GM18511 (cell line): Measurements from ENCODE around the gene VN1R5.
"Not testable (repeated sequence)": the region's sequence is repeated elsewhere in the genome, so short reads cannot be mapped to it uniquely, and the experiment has no call there.

Experiments used
- ATAC-seq: cut with Tn5 transposase; IDR thresholded peaks from one replicate; pipeline ENCODE4 v1.9.1; 2021; ENCODE audit warnings: mild to moderate bottlenecking, moderate library complexity; ENCODE audit not compliant: unreplicated experiment

Gene VN1R5

GRCh38 chr1:247270003-247270402 is 14.1 kb downstream of the VN1R5 start:
- no peak for ATAC-seq

DNA sequence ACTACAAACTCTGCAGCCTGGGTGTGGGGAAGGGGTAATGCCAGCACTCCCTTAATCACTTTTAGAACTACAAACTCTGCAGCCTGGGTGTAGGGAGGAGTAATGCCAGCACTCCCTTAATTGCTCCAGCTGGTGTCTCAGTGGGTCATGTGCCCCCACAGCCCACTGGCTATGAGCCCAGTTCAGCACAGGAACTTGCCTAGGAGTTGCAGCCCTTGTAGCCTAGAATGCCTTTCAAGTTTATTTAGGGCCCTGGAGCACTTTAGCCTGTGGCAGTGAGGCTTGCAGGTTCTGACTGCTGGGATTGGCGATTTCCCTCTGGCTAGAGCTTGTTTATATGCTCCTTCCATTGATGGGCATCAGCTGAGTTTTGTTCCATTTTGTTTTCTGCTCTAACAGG is 17.1 kb downstream of the VN1R5 start:
- ATAC-seq, result no peak

- ATAC-seq, result no peak
Observed at GRCh38 chr1:247274605-247275256, 18.9 kb downstream of the VN1R5 start.

DNA sequence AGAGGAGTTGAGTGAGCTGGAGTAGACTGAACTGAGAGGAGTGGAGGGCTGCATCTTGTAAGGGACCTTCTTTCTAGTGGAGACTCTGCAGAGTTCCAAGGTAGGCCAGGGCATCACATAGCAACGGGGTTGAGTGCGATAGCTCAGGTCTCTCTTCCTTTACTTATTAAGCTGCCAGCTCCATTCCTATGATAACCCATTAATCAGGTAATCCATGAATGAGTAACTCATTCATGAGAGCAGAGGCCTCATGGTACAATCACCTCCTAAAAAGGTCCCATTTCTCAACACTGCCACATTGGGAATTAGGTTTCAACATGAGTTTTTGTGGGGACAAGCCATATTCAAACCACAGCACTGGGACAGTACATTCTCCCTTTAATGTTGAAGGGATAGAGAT is 21.3 kb downstream of the VN1R5 start:
- ATAC-seq, result no peak

GRCh38 chr1:247281001-247281574 is 25.2 kb downstream of the VN1R5 start:
- no peak for ATAC-seq

- no peak for ATAC-seq
Observed at GRCh38 chr1:247286134-247286670, 30.3 kb downstream of the VN1R5 start.

- ATAC-seq, result no peak
Observed at GRCh38 chr1:247287460-247287859, 31.6 kb downstream of the VN1R5 start.

DNA sequence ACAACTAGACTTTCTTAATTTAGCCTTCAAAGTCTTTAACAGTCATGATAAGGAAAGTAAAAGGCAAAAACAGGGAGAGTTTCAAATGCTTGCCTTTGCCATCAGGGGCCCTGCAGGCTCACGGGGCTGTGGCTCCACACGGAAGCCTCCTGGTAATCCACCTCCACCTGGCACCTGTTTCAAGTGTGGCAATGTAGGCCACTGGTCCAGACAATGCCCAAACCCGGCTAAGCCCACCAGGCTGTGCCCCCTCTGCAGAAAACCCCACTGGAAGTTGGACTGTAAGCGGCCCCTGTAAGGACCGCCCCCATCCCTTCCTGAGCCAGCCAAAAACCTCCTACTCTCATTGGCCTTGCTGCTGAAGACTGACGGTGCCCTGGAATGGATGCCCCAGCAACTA is 32.5 kb downstream of the VN1R5 start:
- ATAC-seq, result no peak

- not testable (repeated sequence) for ATAC-seq
Observed at GRCh38 chr1:247289274-247289892, 33.5 kb downstream of the VN1R5 start.

- ATAC-seq, result no peak
Observed at GRCh38 chr1:247290576-247290975, 34.7 kb downstream of the VN1R5 start.

DNA sequence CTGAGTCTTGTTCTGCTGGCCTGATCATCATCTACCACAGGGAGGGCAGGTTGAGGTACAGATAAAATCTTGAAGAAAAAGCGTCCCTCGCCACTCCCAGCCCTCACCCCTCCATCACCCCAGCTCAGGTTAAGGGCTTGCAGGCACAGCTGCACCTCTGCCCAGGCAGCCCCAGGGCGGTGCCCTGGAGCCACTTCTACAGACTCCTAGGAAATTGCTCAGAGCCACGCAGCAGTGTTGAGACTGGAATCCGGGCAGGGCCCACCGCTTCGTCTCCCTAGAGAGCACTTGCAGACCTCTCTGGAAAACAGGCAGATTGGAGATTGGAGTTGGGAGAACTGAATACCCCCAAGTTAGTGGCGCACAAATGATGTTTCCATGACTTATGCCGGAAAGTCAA is 35.3 kb downstream of the VN1R5 start:
- ATAC-seq, result no peak

DNA sequence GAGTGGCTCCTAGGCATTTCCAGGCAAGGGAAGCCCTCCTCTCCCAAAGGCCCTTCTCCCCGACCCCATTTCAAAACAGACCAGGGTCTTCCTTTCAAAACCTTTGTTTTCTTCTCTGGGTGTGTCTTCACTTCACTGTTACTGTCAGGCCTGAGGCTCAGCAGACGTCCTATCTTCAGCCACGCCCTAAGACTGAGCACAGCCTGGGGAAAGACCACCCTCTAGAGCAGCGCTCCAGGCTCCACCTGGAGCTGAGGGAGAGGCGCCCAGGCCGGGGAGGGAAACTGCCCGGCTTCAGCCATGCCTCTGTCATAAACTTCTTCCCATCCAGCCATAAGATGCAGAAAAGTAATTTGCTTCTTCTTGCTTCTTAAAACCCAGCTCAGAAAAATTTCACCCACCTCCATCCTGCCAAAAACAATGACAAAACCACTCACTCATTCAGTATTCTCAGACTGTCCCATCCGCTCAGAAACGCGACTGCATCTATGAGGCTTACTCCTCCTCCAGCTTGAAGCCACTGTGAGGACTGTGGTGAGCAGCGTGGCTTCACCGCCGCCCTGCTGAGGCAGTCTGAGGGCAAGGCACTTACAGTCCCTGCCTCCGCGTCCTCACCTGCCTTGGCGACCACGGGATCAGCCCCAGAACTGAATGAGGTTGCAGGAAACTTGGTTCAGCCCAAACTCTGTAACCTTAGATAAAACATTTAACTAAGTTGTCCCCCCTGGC is 36.1 kb downstream of the VN1R5 start:
- ATAC-seq, result no peak

GRCh38 chr1:247293047-247293446 is 37.2 kb downstream of the VN1R5 start:
- no peak for ATAC-seq

DNA sequence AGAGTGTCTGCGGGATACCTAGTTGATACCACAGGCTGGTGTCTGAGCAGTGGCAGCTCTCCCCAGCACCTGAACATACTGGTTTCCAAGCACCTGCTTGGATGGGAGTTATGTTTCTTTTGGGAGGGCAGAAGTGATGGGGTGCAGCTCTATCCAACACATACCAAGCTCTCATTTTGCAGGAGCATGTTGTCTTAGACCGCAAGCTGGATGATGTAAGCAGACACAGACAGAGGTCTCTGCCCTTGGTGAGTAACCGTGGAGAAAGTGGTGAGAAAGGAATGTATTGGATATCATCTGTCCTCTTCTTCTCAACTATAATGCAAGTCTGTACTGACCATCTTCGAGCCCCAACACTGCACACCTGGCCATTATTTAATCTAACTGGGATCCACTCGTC is 38.4 kb downstream of the VN1R5 start:
- no peak for ATAC-seq

- no peak for ATAC-seq
Observed at GRCh38 chr1:247295274-247295684, 39.4 kb downstream of the VN1R5 start.

DNA sequence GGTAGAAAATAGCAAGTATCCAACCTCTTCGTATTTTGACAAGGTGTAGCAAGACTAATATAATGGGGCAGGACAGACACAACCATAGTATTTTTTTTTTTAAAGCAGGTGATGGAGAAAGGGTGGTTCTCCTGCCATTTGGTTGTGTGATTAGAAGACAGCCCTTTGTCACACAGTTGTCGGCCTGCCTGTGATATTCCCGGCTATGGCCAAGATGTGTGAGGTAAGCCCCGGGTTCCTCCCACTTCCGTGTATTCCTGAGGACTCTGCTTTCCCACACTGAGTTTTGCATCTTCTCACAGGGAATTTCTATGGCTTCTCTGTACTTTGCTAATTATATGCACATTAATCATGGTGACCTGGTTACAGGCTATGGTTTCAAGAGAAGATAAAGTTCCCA is 39.9 kb downstream of the VN1R5 start:
- ATAC-seq, result no peak

- no peak for ATAC-seq
Observed at GRCh38 chr1:247296599-247297180, 40.8 kb downstream of the VN1R5 start.

GRCh38 chr1:247297263-247298123 is 41.6 kb downstream of the VN1R5 start:
- no peak for ATAC-seq

- no peak for ATAC-seq
Observed at GRCh38 chr1:247298124-247298481, 42.2 kb downstream of the VN1R5 start.

- no peak for ATAC-seq
Observed at GRCh38 chr1:247298701-247299100, 42.8 kb downstream of the VN1R5 start.
